HUES64 (cell line): ENCODE results near the gene KIF3C.
"Not testable (repeated sequence)": the region's sequence is repeated elsewhere in the genome, so short reads cannot be mapped to it uniquely, and the experiment has no call there.

ENCODE experiments used
- H3K27ac ChIP-seq: 2 replicates; pipeline ENCODE4 v1.7.0; 2013; ENCODE audit warnings: low read depth, low read length, inconsistent platforms
- H3K27me3 ChIP-seq: 2 replicates; pipeline ENCODE4 v1.6.1; 2013; ENCODE audit warnings: mild to moderate bottlenecking, low read length; ENCODE audit not compliant: insufficient read depth
- H3K36me3 ChIP-seq: 2 replicates; pipeline ENCODE4 v1.6.1; 2013; ENCODE audit warnings: mild to moderate bottlenecking, low read length; ENCODE audit not compliant: insufficient read depth
- H3K4me1 ChIP-seq: 2 replicates; pipeline ENCODE4 v1.6.1; 2013; ENCODE audit warnings: mild to moderate bottlenecking, low read length, moderate library complexity; ENCODE audit not compliant: insufficient read depth
- H3K4me3 ChIP-seq: 2 replicates; pipeline ENCODE4 v1.5.1; 2013; ENCODE audit warnings: mild to moderate bottlenecking, low read length, moderate library complexity
- H3K9ac ChIP-seq: 2 replicates; pipeline ENCODE4 v1.6.1; 2013; ENCODE audit warnings: mild to moderate bottlenecking, low read depth, low read length
- H3K9me3 ChIP-seq: 2 replicates; pipeline ENCODE4 v1.6.1; 2013; ENCODE audit warnings: low read depth, low read length; ENCODE audit not compliant: insufficient read depth
- WGBS: fragments of 150-250, 120-280 bp; methylation state at CpG from one replicate; pipeline ENCODE4 v1.1.7; 2013; ENCODE audit warnings: missing lambda C conversion rate; 5-methylcytosine and 5-hydroxymethylcytosine counted together

KIF3C gene

DNA sequence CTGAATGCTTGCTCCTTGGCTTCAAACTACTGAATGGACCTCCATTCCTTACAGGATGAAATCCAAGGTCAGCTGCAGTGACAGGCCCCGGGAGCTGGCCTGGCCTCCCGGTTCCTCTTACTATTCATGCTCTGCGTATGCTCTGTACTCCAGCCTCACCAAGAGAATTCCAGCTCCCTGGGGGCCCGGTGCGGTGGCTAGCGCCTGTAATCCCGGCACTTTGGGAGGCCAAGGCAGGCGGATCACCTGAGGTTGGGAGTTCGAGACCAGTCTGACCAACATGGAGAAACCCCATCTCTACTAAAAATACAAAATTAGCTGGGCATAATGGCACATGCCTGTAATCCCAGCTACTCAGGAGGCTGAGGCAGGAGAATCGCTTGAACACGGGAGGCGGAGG lies 23.7 kb downstream of the KIF3C start:
- not testable (repeated sequence) for H3K9me3 ChIP-seq, H3K9ac ChIP-seq, H3K27ac ChIP-seq, H3K4me1 ChIP-seq, H3K27me3 ChIP-seq, H3K4me3 ChIP-seq
- WGBS, result 96% methylated on average over 12 of the region's 12 CpGs
- H3K36me3 ChIP-seq, result peaks cover 10% of the 10 kb centered on the region; the same call in 1 of the 2 replicates

DNA sequence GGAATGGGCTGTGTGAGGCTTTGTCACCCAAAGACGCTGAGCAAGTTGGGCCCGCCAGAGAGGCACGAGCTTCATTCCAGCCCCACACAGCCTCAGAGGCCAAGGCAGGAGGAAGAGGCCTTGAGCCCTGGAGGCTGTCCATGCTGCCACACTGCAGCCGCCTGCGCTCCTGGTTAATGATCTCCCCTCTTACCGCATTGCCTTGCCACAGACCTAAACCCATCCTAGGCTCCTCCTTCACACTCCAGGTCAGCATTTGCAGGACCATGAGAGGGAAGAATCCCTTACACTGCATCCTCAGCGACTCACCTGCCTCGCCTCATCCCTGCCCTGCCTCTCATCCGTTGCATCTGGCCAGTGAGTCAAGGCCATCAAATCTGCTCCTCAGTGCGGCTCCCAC lies 24.6 kb downstream of the KIF3C start:
- Histone ChIP-seq H3K27me3 (no peaks in the 10 kb centered on the region), H3K4me3 (no peak overlapping the region), H3K4me1 (no peaks in the 10 kb centered on the region), H3K9me3 (no peaks in the 10 kb centered on the region), H3K36me3 (peaks cover 10% of the 10 kb centered on the region; the same call in 1 of the 2 replicates), H3K9ac (no peak overlapping the region), H3K27ac (no peak overlapping the region)
- WGBS, result 90% methylated on average over 10 of the region's 10 CpGs

DNA sequence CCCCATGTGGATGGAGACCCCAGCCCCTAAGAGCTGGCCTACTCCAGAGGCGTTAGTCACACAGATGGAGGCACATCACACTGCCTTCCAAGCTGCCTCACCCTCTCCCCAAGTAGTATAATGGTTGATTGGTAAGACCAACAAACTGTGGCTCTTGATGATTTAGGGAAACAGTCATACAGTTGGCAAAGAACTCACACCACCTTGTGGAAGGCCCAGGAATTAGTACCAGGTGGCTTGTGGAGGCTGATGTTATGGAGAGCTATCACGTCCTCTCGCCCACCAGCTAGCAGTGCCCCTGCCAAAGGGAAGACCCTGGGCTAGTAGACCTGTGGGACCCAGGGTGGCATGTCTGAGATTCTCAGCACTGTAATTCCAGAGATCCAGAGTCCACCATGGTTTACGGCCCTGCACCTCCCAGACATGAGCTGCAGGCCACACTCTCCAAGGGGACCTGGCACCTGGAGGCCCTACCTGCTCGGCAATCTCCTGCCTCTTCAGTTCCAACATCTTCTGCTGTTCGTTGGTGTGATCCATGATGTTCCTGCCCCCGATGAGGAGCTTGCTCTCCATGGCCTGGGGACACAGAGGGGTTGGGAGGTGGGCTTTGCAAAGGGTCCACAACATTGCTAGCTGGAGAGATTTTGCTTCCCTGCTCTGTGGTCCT lies 26.3 kb downstream of the KIF3C start:
- Histone ChIP-seq H3K4me1 (no peaks in the 10 kb centered on the region), H3K27ac (no peak overlapping the region), H3K9ac (no peak overlapping the region), H3K27me3 (no peaks in the 10 kb centered on the region), H3K9me3 (no peaks in the 10 kb centered on the region), H3K4me3 (no peak overlapping the region), H3K36me3 (peaks cover 10% of the 10 kb centered on the region; the same call in 1 of the 2 replicates)
- 91% methylated on average over 7 of the region's 7 CpGs for WGBS

DNA sequence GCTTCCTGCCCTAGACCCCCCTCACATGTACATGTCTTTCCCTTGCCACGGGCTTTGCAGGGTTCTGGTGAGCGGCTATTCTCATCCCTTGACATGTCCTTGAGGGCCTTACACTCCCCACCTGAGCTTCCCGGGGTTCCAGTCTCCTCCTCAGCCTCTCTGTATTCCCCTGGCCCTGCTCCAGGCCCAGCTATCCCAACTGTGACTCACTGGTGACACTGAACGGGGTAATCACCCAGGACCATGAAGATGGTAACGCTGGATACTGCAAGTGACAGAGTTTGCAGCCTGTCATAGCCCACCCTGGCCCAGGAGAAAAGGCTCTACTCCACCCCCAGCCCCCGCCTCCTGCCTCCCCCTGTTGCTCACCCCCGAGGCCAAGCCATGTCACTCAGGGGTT lies 27.3 kb downstream of the KIF3C start:
- no peak overlapping the region for H3K4me3 ChIP-seq
- H3K9ac ChIP-seq, result no peak overlapping the region

DNA sequence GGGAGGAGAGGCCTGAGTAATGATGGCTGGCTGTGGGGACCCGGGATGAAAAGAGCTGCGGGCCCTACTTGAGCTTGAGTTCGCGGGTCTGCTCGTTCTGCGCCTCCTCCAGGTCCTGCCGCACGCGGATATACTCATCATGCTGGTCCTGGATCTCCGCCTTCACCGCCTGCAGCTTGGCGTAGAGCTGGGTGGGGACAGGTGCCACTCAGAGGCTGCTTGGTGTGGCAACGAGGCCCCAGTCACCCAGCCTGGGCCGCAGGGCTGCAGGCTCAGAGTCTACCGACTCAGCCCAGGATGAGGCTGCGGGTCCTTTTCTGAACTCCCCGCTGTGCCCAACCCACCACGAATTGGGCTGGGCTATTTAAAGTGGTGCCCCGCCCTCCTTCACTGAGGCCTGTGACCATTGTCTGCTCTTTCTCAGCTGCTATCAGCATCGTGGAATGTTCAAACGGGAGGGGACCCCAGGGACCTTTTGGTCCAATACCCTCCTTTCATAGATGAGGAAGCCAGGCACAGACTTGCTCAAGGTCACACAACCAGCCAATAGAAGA lies 28.0 kb downstream of the KIF3C start:
- Histone ChIP-seq H3K9ac (no peak overlapping the region), H3K27ac (0 out of 2 replicates have a peak overlapping the region, but pooled peaks have one; percentile 35), H3K27me3 (no peaks in the 10 kb centered on the region), H3K36me3 (peaks cover 5% of the 10 kb centered on the region; the same call in 1 of the 2 replicates), H3K9me3 (no peaks in the 10 kb centered on the region), H3K4me3 (no peak overlapping the region), H3K4me1 (no peaks in the 10 kb centered on the region)
- WGBS, result 69% methylated on average over 21 of the region's 21 CpGs

More for the DNA sequence above, 27.3 kb downstream of the KIF3C start:
- no peak overlapping the region for H3K27ac ChIP-seq
- H3K27me3 ChIP-seq, result no peaks in the 10 kb centered on the region
- peaks cover 5% of the 10 kb centered on the region; the same call in 1 of the 2 replicates for H3K36me3 ChIP-seq
- WGBS, result 86% methylated on average over 7 of the region's 7 CpGs
- no peaks in the 10 kb centered on the region for H3K4me1 ChIP-seq
- no peaks in the 10 kb centered on the region for H3K9me3 ChIP-seq

DNA sequence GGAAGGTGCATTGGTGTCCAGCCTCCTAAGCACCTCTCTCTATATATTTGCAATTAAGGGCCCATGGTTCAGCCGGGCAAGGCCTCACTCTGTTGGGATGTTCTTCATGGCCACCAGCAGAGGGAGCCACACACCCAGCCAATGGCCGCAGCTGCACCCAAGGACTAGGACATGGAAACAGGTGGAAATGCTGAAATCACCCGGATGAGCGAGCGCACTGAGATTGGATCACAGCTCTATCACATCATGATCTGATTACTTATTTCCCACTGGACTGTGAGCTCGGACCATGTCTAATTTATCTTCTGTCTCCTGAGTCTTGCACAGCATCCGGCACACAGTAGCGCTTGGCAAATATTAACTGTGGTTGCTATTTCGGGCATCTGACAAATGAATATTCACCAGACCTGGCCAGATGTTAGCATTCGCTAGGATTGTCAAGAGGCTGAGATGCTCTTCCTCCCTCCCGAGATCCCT lies 31.2 kb downstream of the KIF3C start:
- no peak overlapping the region for H3K27ac ChIP-seq
- WGBS, result 62% methylated on average over 11 of the region's 11 CpGs
- H3K9ac ChIP-seq, result no peak overlapping the region
- H3K4me1 ChIP-seq, result no peaks in the 10 kb centered on the region
- H3K9me3 ChIP-seq, result no peaks in the 10 kb centered on the region
- peaks cover 2% of the 10 kb centered on the region for H3K36me3 ChIP-seq
- no peaks in the 10 kb centered on the region for H3K27me3 ChIP-seq
- H3K4me3 ChIP-seq, result no peak overlapping the region

DNA sequence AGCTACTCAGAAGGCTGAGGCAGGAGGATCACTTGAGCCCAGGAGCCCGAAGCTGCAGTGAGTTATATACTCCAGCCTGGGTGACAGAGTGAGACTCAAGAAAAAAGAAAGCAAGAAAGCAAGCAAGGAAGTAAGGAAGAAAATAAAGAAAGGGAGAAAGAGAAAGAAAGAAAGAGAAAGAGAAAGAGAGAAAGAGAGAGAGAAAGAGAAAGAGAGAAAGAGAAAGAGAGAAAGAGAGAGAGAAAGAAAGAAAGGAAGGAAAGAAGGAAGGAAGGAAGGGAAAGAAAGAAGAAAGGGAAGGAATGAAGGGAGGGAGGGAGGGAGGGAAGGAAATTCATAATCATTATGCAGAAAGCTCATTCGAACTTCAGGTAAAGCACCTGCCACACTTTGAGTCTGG lies 33.9 kb downstream of the KIF3C start:
- no peaks in the 10 kb centered on the region for H3K4me1 ChIP-seq
- H3K9ac ChIP-seq, result no peak overlapping the region
- WGBS, result 95% methylated on average over 2 of the region's 2 CpGs
- H3K27ac ChIP-seq, result no peak overlapping the region
- peaks cover 4% of the 10 kb centered on the region for H3K36me3 ChIP-seq
- no peak overlapping the region for H3K4me3 ChIP-seq
- no peaks in the 10 kb centered on the region for H3K27me3 ChIP-seq
- no peaks in the 10 kb centered on the region for H3K9me3 ChIP-seq

DNA sequence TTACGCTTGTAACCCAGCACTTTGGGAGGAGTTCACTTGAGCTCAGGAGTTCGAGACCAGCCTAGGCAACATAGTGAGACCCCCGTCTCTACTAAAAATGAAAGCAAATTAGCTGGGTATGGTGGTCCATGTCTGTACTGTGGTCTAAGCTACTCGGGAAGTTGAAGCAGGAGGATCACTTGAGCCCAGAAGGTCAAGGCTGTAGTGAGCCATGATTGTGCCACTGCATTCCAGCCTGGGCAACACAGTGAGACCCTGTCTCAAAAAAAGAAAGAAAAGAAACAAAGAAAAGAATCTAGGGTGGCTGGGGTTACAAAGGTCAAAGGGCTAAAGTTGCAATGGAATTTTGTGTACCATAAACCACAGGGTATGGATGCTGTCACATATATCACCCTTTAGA lies 41.3 kb downstream of the KIF3C start:
- WGBS, result 97% methylated on average over 4 of the region's 4 CpGs
- Histone ChIP-seq H3K36me3 (peaks cover 29% of the 10 kb centered on the region), H3K4me3 (no peak overlapping the region)

DNA sequence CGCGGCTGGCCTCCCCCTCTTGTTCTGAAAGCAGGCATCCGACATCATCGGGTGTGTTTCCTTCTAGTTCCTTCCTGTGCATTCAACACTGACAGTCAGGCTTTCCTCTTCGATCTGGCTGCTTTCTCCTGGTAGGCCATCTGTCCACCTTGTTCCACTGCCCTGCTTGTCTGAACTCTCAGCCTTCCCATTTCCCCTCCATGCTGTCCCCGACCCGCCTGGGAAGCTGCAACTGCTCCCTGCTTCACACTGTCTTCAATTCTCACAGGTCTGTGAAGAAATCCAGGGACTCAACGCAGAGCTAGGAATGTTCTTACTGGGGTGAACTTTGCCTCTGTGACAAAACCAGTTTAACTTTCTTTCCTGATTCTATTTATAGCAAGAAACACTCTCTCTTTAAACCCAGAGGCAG lies 43.0 kb downstream of the KIF3C start:
- Histone ChIP-seq H3K9ac (no peak overlapping the region), H3K4me1 (no peaks in the 10 kb centered on the region), H3K4me3 (no peak overlapping the region), H3K27ac (no peak overlapping the region), H3K9me3 (no peaks in the 10 kb centered on the region), H3K27me3 (no peaks in the 10 kb centered on the region), H3K36me3 (peaks cover 31% of the 10 kb centered on the region)
- 94% methylated on average over 8 of the region's 8 CpGs for WGBS

More for the DNA sequence above, 41.3 kb downstream of the KIF3C start:
- Histone ChIP-seq H3K9me3 (no peaks in the 10 kb centered on the region), H3K27me3 (no peaks in the 10 kb centered on the region), H3K9ac (no peak overlapping the region), H3K4me1 (no peaks in the 10 kb centered on the region), H3K27ac (no peak overlapping the region)

DNA sequence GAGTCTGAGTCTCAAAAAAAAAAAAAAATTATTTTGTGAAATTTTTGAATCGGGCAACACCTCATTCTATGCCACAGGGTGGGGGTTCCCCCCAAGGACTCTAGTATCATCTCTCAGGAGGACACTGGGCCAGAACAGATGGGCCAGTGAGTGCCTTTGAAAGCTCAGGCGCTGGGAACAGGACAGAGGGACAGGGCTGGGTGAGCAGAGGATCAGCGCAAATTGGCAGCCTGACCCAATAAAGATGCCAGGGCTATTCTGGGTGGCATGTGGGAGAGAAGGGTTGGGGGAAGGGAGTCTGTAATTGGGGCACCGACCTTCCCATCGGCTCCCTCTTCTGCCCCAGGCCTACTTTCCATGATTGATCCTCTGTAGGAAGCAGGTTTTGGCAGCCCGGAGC lies 44.0 kb downstream of the KIF3C start:
- no peak overlapping the region for H3K4me3 ChIP-seq
- peaks cover 38% of the 10 kb centered on the region for H3K36me3 ChIP-seq
- H3K9me3 ChIP-seq, result no peaks in the 10 kb centered on the region
- no peaks in the 10 kb centered on the region for H3K27me3 ChIP-seq
- WGBS, result 95% methylated on average over 6 of the region's 6 CpGs
- no peaks in the 10 kb centered on the region for H3K4me1 ChIP-seq
- H3K27ac ChIP-seq, result no peak overlapping the region
- no peak overlapping the region for H3K9ac ChIP-seq

DNA sequence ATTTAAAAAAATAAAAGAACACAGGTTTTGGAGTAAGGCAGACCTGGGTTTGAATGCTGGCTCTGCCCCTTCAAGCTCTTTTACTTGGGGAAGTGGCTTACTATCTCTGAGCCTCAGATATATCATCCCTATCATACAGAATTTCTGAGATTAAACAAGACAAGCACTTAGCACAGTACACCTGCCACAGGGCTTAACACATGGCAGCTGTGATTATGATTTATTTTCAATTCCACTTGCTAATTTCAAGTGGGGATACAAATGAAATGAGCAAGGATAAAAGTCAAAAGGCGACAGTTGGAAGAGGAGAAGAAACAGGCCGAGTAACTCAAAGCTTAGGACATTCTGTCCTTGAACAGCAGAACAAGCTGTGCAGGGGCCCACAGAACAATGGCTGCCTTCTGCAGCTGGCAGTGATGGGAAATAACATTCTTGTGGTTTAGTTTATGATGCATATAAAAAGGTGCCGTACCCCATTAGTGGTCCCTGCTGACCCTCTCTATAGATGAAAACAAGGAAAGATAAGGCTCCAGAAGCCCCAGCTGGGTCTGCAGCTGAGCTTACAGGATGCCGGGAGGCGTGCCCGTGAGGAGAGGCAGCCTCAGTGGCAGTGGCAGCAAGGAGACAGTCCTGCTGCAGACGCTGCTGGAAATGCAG lies 45.3 kb downstream of the KIF3C start:
- Histone ChIP-seq H3K4me1 (no peaks in the 10 kb centered on the region), H3K27me3 (no peaks in the 10 kb centered on the region), H3K9me3 (no peaks in the 10 kb centered on the region), H3K4me3 (no peak overlapping the region), H3K27ac (no peak overlapping the region), H3K36me3 (peaks cover 38% of the 10 kb centered on the region), H3K9ac (no peak overlapping the region)
- 93% methylated on average over 7 of the region's 7 CpGs for WGBS
